ENCODE data around the gene GUF1.

DNA sequence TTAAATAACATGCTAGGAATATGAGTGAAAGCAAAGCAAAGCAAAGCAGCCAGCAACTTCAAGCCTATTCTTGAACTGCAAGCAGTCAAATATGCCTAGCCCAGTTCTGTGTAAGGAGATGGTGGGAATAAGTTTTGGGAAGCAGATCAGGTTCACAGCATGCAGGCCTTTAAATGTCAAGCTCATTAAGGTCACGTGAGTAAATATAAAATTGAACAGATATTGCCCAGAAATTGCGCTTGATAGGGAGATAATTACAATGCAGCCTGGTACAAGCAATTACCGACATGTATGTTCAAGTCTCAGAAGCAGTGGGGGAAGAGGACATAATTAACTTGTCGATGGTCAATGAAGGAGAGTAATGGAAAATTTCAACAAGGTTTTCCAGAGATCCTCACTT is 42.2 kb downstream of the GUF1 start:
- no peak for TF ChIP-seq POLR2A (IDR thresholded peaks at IDR 0.05)
- TF ChIP-seq, protein P1, sequence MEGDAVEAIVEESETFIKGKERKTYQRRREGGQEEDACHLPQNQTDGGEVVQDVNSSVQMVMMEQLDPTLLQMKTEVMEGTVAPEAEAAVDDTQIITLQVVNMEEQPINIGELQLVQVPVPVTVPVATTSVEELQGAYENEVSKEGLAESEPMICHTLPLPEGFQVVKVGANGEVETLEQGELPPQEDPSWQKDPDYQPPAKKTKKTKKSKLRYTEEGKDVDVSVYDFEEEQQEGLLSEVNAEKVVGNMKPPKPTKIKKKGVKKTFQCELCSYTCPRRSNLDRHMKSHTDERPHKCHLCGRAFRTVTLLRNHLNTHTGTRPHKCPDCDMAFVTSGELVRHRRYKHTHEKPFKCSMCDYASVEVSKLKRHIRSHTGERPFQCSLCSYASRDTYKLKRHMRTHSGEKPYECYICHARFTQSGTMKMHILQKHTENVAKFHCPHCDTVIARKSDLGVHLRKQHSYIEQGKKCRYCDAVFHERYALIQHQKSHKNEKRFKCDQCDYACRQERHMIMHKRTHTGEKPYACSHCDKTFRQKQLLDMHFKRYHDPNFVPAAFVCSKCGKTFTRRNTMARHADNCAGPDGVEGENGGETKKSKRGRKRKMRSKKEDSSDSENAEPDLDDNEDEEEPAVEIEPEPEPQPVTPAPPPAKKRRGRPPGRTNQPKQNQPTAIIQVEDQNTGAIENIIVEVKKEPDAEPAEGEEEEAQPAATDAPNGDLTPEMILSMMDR (IDR thresholded peaks at IDR 0.05 in 8 of 11, conservative IDR thresholded peaks at IDR 0.05 in 3 of 11): no peak
- no peak for TF ChIP-seq POLR2AphosphoS5 (IDR thresholded peaks at IDR 0.05)

Measured in spleen (tissue), 7 donors.